HepG2 (cell line): ENCODE results near the gene UTS2R. TPM values are rescaled to one million over a fixed set of nuclear protein-coding genes. Genes with fewer than 3 reads are reported as not detected.
A peak's percentile ranks its signal among the peaks of the same experiment; 100 is the strongest.

Experiments used
- ATAC-seq: fragments of 200-7000 bp; cut with Tn5 transposase; 3 replicates; pipeline ENCODE4 v1.9.1; 2020; ENCODE audit warnings: mild to moderate bottlenecking, moderate library complexity
- BruUV-seq: library from RNA; stranded (reverse); fragments of 400-500 nt; replicated peaks from 2 replicates; lab custom pipeline; 2021; lab: Mats Ljungman, UMichigan
- CTCF ChIA-PET: fragments of 300-600 bp; formaldehyde crosslinking; extraction: SDS; loops from one replicate; lab custom pipeline; 2021; ENCODE audit warnings: low total read pairs, inconsistent platforms, low intra/inter-chr PET ratio; lab: Yijun Ruan, JAX
- POLR2A ChIA-PET: fragments of 350-600 bp; sonication (Branson Sonifier 250); formaldehyde crosslinking; loops from one replicate; lab custom pipeline; 2020; ENCODE audit warnings: antibody characterized with exemption, inconsistent platforms; lab: Yijun Ruan, JAX
- DNase-seq: peaks from one replicate; pipeline ENCODE4 v3.0.0-alpha.2; 2015; ENCODE audit warnings: low spot score
- FAIRE-seq: peaks from 3 replicates; lab custom pipeline; 2011; peaks lifted over from hg19 to GRCh38; lab: Jason Lieb, UNC
- H2AFZ ChIP-seq: one replicate; pipeline ENCODE4 v1.6.1; 2011; ENCODE audit warnings: low read length, inconsistent platforms
- H3K27ac ChIP-seq: fragments of 300-600 bp; 3 replicates; pipeline ENCODE4 v1.8.0; 2011; ENCODE audit warnings: mixed run types, mild to moderate bottlenecking, mixed read lengths, low read length, inconsistent platforms; ENCODE audit not compliant: insufficient read depth; ENCODE audit errors: extremely low read length
- H3K27me3 ChIP-seq, 2 experiments: fragments of 200-600 bp in 1 of 2; 2 replicates in 1 of 2; 3 replicates in 1 of 2; pipeline versions ENCODE4 v1.6.0 to v1.8.0; 2011; ENCODE audit warnings: low read length in 2 of 2, mild to moderate bottlenecking in 2 of 2, moderate library complexity in 2 of 2, inconsistent platforms in 1 of 2; ENCODE audit not compliant: insufficient read depth in 2 of 2, control insufficient read depth in 1 of 2
- H3K36me3 ChIP-seq, 2 experiments: fragments of 200-600 bp in 1 of 2; replicated peaks in 1 of 2; 2 replicates in 1 of 2; 3 replicates in 1 of 2; pipeline versions ENCODE4 v1.5.1 to v1.8.0; 2011; ENCODE audit warnings: low read length in 2 of 2, inconsistent platforms in 1 of 2; ENCODE audit not compliant: insufficient read depth in 2 of 2, control insufficient read depth in 1 of 2
- H3K4me1 ChIP-seq: 2 replicates; pipeline ENCODE4 v1.5.1; 2012; ENCODE audit warnings: low read length, inconsistent platforms; ENCODE audit not compliant: insufficient read depth
- H3K4me2 ChIP-seq: 2 replicates; pipeline ENCODE4 v1.6.0; 2011; ENCODE audit warnings: low read depth, low read length, inconsistent platforms
- H3K4me3 ChIP-seq, 3 experiments: fragments of 200-600 bp in 1 of 3; sonication (generic), shearing (Covaris generic) in 1 of 3; replicated peaks in 1 of 3; 2 replicates each; pipeline ENCODE4 v1.5.1; 2011 to 2016; ENCODE audit warnings: low read length in 3 of 3, inconsistent platforms in 2 of 3, low read depth in 2 of 3, mild to moderate bottlenecking in 2 of 3, control low read depth in 1 of 3, mixed read lengths in 1 of 3; ENCODE audit not compliant: insufficient read depth in 1 of 3
- H3K79me2 ChIP-seq: one replicate; pipeline ENCODE4 v1.6.1; 2011; ENCODE audit warnings: low read length, inconsistent platforms; ENCODE audit not compliant: insufficient read depth
- H3K9ac ChIP-seq: 2 replicates; pipeline ENCODE4 v1.6.0; 2011; ENCODE audit warnings: mild to moderate bottlenecking, low read depth, low read length, inconsistent platforms; ENCODE audit not compliant: insufficient read depth
- H3K9me3 ChIP-seq: 2 replicates; pipeline ENCODE4 v1.5.1; 2012; ENCODE audit warnings: mild to moderate bottlenecking, low read length
- H4K20me1 ChIP-seq: 2 replicates; pipeline ENCODE4 v1.6.0; 2011; ENCODE audit warnings: inconsistent platforms, mild to moderate bottlenecking, low read length, moderate library complexity; ENCODE audit not compliant: insufficient read depth
- ARNTL ChIP-seq: sonication (generic); formaldehyde crosslinking; IDR thresholded peaks from 2 replicates; pipeline ENCODE4 v1.4.0; 2020; ENCODE audit warnings: mild to moderate bottlenecking, missing genetic modification reagents
- EHMT2 ChIP-seq: fragments of 200-600 bp; sonication (generic); IDR thresholded peaks from 2 replicates; pipeline ENCODE4 v1.7.0; 2017; ENCODE audit warnings: antibody characterized with exemption, low read depth, low read length, borderline replicate concordance
- HHEX ChIP-seq: IDR thresholded peaks from 2 replicates; pipeline ENCODE4 v1.6.1; 2016; ENCODE audit warnings: control low read depth
- HNRNPK ChIP-seq: fragments of 200-400 bp; formaldehyde crosslinking; IDR thresholded peaks from 2 replicates; pipeline ENCODE4 v1.6.1; 2018; ENCODE audit warnings: low read length, low read depth, moderate library complexity, mild to moderate bottlenecking; ENCODE audit not compliant: poor library complexity, severe bottlenecking
- MED8 ChIP-seq: sonication (generic); formaldehyde crosslinking; IDR thresholded peaks from 2 replicates; pipeline ENCODE4 v1.8.1; 2023; ENCODE audit warnings: mild to moderate bottlenecking, missing genetic modification reagents; ENCODE audit not compliant: insufficient replicate concordance
- PTBP1 ChIP-seq: fragments of 200-400 bp; formaldehyde crosslinking; IDR thresholded peaks from 2 replicates; pipeline ENCODE4 v1.6.1; 2018; ENCODE audit warnings: low read length, low read depth; ENCODE audit not compliant: poor library complexity, severe bottlenecking
- RNF2 ChIP-seq: fragments of 450-650 bp; conservative IDR thresholded peaks from 2 replicates; pipeline ENCODE4 v1.6.1; 2016; ENCODE audit warnings: low read depth
- SALL2 ChIP-seq: sonication (generic); formaldehyde crosslinking; IDR thresholded peaks from 2 replicates; pipeline ENCODE4 v1.8.1; 2023; ENCODE audit warnings: mild to moderate bottlenecking, missing genetic modification reagents, inconsistent platforms
- SPEN ChIP-seq: sonication (generic); formaldehyde crosslinking; IDR thresholded peaks from 2 replicates; pipeline ENCODE4 v1.5.1; 2020; ENCODE audit warnings: low read depth, mild to moderate bottlenecking, missing genetic modification reagents
- TBL1XR1 ChIP-seq: fragments of 150-350 bp; IDR thresholded peaks from 2 replicates; pipeline ENCODE4 v1.6.1; 2014; ENCODE audit warnings: borderline replicate concordance, low read length; ENCODE audit not compliant: partially characterized antibody
- YEATS2 ChIP-seq: sonication (generic); formaldehyde crosslinking; IDR thresholded peaks from 2 replicates; pipeline ENCODE4 v1.4.0; 2020; ENCODE audit warnings: missing genetic modification reagents, borderline replicate concordance
- ZBTB38 ChIP-seq: sonication (generic); formaldehyde crosslinking; IDR thresholded peaks from 2 replicates; pipeline ENCODE4 v1.5.1; 2020; ENCODE audit warnings: mild to moderate bottlenecking, missing genetic modification reagents
- ZKSCAN5 ChIP-seq: sonication (generic); formaldehyde crosslinking; IDR thresholded peaks from 2 replicates; pipeline ENCODE4 v1.5.1; 2020; ENCODE audit warnings: mild to moderate bottlenecking, missing genetic modification reagents
- ZNF180 ChIP-seq: sonication (generic); formaldehyde crosslinking; IDR thresholded peaks from 2 replicates; pipeline ENCODE4 v1.4.0; 2020; ENCODE audit warnings: low read depth, missing genetic modification reagents, borderline replicate concordance
- WGBS: methylation state at CpG from one replicate; pipeline ENCODE4 v1.1.6; 2017; ENCODE audit warnings: low lambda C conversion rate; 5-methylcytosine and 5-hydroxymethylcytosine counted together
- in situ Hi-C: cut with HindIII; loops from 2 replicates; pipeline ENCODE4 v1.10.0; 2017; ENCODE audit warnings: low pct_unique_long_range_greater_than_20kb; ENCODE audit not compliant: extremely low pct_ligation_motif_present
- intact Hi-C: fragments of 100-400 bp; cut with micrococcal nuclease; formaldehyde crosslinking; loops from one replicate; pipeline ENCODE4 v1.10.0; 2022; ENCODE audit not compliant: unreplicated experiment
- polyA plus RNA-seq, 8 experiments: library from polyadenylated mRNA; depleted of rRNA in 3 of 8; stranded (reverse) in 7 of 8; unstranded in 1 of 8; fragments of >200 nt; fragmentation: Illumina TruSeq in 4 of 8; extraction: Trizol in 4 of 8; gene quantifications; 2 replicates each; pipeline versions ENCODE4 v1.2.1 to v1.2.3, GENCODE V29; 2011 to 2016; ENCODE audit warnings: low read depth in 4 of 8, missing spikeins in 1 of 8, mixed read lengths in 1 of 8; ENCODE audit not compliant: insufficient read depth in 1 of 8
- total RNA-seq, 5 experiments: library from RNA; depleted of rRNA; stranded (reverse); fragments of >200 nt; fragmentation: Illumina TruSeq; extraction: Trizol; gene quantifications; 2 replicates each; pipeline ENCODE4 v1.2.3, GENCODE V29; 2016; ENCODE audit warnings: low read depth in 1 of 5
- TF ChIP-seq, protein P1 (sequence below): sonication (generic); formaldehyde crosslinking; IDR thresholded peaks from 2 replicates; pipeline ENCODE4 v1.5.1; 2020; ENCODE audit warnings: mild to moderate bottlenecking, missing genetic modification reagents, moderate library complexity
- TF ChIP-seq, protein P2 (sequence below): sonication (generic); formaldehyde crosslinking; IDR thresholded peaks from 2 replicates; pipeline ENCODE4 v1.5.0; 2020; ENCODE audit warnings: missing genetic modification reagents, mild to moderate bottlenecking, borderline replicate concordance
- TF ChIP-seq, protein P3 (sequence below): conservative IDR thresholded peaks from 2 replicates; pipeline ENCODE4 v1.6.1; 2018; ENCODE audit warnings: missing genetic modification reagents
- TF ChIP-seq, protein P4 (sequence below): sonication (generic); formaldehyde crosslinking; conservative IDR thresholded peaks from 2 replicates; pipeline ENCODE4 v1.4.0; 2020; ENCODE audit warnings: missing genetic modification reagents

UTS2R gene
- total and polyA plus RNA-seq, 2 of the 13 experiments (the other 11 are each of a cell fraction or from before 2014, with no cell fraction given) = 0.13 to 0.15 TPM

DNA sequence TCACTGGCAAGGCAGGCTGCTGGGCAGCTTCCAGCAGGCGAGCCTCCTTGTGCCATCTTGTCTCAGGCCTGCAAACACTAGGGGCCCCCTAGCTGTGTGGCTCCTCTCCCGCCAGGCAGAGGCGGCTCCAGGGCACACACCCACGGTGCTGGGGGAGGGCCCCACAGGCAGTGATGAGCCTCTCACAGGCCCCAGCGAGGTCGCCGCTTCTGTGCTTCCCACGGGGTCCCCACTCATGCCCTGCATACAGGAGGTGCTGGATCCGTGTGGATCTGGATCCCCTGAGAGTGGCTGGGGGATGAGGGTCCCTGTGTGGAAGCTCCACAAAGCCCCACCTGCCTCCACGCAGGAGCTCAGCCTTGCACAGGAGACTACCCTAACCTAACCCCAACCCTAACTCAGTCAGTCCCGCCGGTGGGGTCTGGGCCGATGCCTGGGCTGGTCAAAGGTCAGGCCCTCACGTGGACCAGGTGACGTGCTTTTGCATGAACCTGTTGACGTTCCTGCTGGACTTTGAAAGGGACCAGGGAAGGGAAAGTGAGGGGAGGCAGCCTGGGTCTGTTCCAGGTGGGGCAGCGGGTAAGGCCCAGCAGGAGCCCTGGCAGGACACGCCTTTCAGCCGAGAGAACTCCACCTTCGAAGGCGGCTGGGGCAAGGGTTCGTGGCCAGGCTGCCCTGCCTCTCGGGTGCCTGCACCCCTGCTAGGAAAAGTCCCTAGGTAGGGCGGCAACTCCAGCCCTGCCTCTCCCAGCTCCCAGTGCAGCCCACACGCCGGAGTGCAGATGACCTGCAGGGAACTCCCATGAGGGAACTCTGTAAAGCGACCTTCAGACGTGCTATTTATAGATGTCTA, 43.2 kb upstream of the UTS2R start:
- Histone ChIP-seq H3K27me3 (no peaks in the 10 kb centered on the region), H3K79me2 (peaks cover 4% of the 10 kb centered on the region), H3K36me3 (no peaks in the 10 kb centered on the region), H3K4me2 (peak overlapping the region; percentile 81), H4K20me1 (no peaks in the 10 kb centered on the region), H3K27ac (peak overlapping the region; percentile 83), H3K9me3 (no peaks in the 10 kb centered on the region), H3K4me3 (peak overlapping the region in 2 of 3 experiments; percentile 33 to 61; a peak in 4 of 6 replicates), H2AFZ (no peak overlapping the region), H3K9ac (peak overlapping the region; percentile 71), H3K4me1 (peaks cover 97% of the 10 kb centered on the region)
- CTCF ChIA-PET = no interaction called here
- 6% methylated on average over 24 of the region's 28 CpGs for WGBS
- intact Hi-C loops = no loop called here
- BruUV-seq = TSS peak; percentile 83
- peak; percentile 47 for ATAC-seq
- in situ Hi-C loops = no loop called here
- peak; percentile 87 for DNase-seq
- POLR2A ChIA-PET = interaction anchor here (0.9 to 20.8 kb wide), 10 partner anchors 9 to 123 kb away, joined by 3 to 270 read pairs (median 14); partner anchors contain the start of genes CD7 and CSNK1D
- peak; percentile 99 for FAIRE-seq
- TF ChIP-seq SPEN (peak; percentile 95; the same call in 1 of the 2 replicates), YEATS2 (peak; percentile 75), TBL1XR1 (no peak), ZKSCAN5 (CRISPR knock-in tag) (peak; percentile 78; the same call in 1 of the 2 replicates), ZBTB38 (peak; percentile 87), EHMT2 (no peak), RNF2 (peak; percentile 79), HHEX (peak; percentile 40; the same call in 1 of the 2 replicates), HNRNPK (no peak), PTBP1 (no peak), SALL2 (CRISPR knock-in tag) (peak; percentile 79), ZNF180 (no peak), ARNTL (CRISPR knock-in tag) (peak; percentile 100), MED8 (CRISPR knock-in tag) (peak; percentile 79)
- TF ChIP-seq, protein P1, sequence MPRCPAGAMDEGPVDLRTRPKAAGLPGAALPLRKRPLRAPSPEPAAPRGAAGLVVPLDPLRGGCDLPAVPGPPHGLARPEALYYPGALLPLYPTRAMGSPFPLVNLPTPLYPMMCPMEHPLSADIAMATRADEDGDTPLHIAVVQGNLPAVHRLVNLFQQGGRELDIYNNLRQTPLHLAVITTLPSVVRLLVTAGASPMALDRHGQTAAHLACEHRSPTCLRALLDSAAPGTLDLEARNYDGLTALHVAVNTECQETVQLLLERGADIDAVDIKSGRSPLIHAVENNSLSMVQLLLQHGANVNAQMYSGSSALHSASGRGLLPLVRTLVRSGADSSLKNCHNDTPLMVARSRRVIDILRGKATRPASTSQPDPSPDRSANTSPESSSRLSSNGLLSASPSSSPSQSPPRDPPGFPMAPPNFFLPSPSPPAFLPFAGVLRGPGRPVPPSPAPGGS (CRISPR knock-in tag) = peak; percentile 92; the same call in 1 of the 2 replicates
- TF ChIP-seq, protein P2, sequence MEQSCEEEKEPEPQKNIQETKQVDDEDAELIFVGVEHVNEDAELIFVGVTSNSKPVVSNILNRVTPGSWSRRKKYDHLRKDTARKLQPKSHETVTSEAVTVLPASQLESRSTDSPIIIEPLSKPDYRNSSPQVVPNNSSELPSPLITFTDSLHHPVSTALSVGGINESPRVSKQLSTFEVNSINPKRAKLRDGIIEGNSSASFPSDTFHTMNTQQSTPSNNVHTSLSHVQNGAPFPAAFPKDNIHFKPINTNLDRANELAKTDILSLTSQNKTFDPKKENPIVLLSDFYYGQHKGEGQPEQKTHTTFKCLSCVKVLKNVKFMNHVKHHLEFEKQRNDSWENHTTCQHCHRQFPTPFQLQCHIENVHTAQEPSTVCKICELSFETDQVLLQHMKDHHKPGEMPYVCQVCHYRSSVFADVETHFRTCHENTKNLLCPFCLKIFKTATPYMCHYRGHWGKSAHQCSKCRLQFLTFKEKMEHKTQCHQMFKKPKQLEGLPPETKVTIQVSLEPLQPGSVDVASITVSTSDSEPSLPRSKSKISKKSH (CRISPR knock-in tag) = peak; percentile 92; the same call in 1 of the 2 replicates
- TF ChIP-seq, protein P3, sequence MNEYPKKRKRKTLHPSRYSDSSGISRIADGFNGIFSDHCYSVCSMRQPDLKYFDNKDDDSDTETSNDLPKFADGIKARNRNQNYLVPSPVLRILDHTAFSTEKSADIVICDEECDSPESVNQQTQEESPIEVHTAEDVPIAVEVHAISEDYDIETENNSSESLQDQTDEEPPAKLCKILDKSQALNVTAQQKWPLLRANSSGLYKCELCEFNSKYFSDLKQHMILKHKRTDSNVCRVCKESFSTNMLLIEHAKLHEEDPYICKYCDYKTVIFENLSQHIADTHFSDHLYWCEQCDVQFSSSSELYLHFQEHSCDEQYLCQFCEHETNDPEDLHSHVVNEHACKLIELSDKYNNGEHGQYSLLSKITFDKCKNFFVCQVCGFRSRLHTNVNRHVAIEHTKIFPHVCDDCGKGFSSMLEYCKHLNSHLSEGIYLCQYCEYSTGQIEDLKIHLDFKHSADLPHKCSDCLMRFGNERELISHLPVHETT (CRISPR knock-in tag) = peak; percentile 72; the same call in 1 of the 2 replicates
- TF ChIP-seq, protein P4, sequence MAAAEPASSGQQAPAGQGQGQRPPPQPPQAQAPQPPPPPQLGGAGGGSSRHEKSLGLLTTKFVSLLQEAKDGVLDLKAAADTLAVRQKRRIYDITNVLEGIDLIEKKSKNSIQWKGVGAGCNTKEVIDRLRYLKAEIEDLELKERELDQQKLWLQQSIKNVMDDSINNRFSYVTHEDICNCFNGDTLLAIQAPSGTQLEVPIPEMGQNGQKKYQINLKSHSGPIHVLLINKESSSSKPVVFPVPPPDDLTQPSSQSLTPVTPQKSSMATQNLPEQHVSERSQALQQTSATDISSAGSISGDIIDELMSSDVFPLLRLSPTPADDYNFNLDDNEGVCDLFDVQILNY (CRISPR knock-in tag) = no peak
